Renal pelvis (tissue), 4 donors: ENCODE measurements around the gene DDA1. TPM values are rescaled to one million over a fixed set of nuclear protein-coding genes. Genes with fewer than 3 reads are reported as not detected.

ENCODE experiments used
- DNase-seq: peaks from one replicate; pipeline ENCODE4 v3.0.0-alpha.2; 2013
- polyA plus RNA-seq, 3 donors: library from polyadenylated mRNA; unstranded; fragments of 120-200 nt; gene quantifications; one replicate each; pipeline ENCODE4 v1.2.1, GENCODE V29; 2013; ENCODE audit not compliant: insufficient read length in 3 of 3

Gene DDA1
- polyA plus RNA-seq, 3 donors: 34.6 to 42.5 (median 40.7) TPM

GRCh38 chr19:17307876-17308377 lies 1.4 kb upstream of the DDA1 start:
- no peak for DNase-seq

GRCh38 chr19:17309965-17310461 lies 650 bp downstream of the DDA1 start:
- DNase-seq: no peak

GRCh38 chr19:17311455-17312188 lies 2.3 kb downstream of the DDA1 start:
- no peak for DNase-seq

GRCh38 chr19:17312189-17313113 lies 3.1 kb downstream of the DDA1 start:
- no peak for DNase-seq

- DNase-seq: no peak
Observed at GRCh38 chr19:17314007-17314593, 4.7 kb downstream of the DDA1 start.

GRCh38 chr19:17318966-17319365 lies 9.6 kb downstream of the DDA1 start:
- DNase-seq: no peak

GRCh38 chr19:17319473-17320238 lies 10.3 kb downstream of the DDA1 start:
- no peak for DNase-seq

- DNase-seq: no peak
Observed at GRCh38 chr19:17320435-17320834, 11.1 kb downstream of the DDA1 start.

GRCh38 chr19:17321655-17322489 lies 12.5 kb downstream of the DDA1 start:
- no peak for DNase-seq

- DNase-seq: no peak
Observed at GRCh38 chr19:17322854-17323253, 13.5 kb downstream of the DDA1 start.

- no peak for DNase-seq
Observed at GRCh38 chr19:17323300-17323963, 14.1 kb downstream of the DDA1 start.

- no peak for DNase-seq
Observed at GRCh38 chr19:17323964-17324332, 14.6 kb downstream of the DDA1 start.

GRCh38 chr19:17324357-17325114 lies 15.2 kb downstream of the DDA1 start:
- DNase-seq: no peak

- DNase-seq: no peak
Observed at GRCh38 chr19:17325133-17325532, 15.8 kb downstream of the DDA1 start.

GRCh38 chr19:17325881-17326594 lies 16.7 kb downstream of the DDA1 start:
- DNase-seq: no peak

GRCh38 chr19:17326595-17326966 lies 17.2 kb downstream of the DDA1 start:
- DNase-seq: no peak

- no peak for DNase-seq
Observed at GRCh38 chr19:17327068-17327653, 17.8 kb downstream of the DDA1 start.
